ENCODE data around the gene TSHZ3.

TSHZ3 gene

DNA sequence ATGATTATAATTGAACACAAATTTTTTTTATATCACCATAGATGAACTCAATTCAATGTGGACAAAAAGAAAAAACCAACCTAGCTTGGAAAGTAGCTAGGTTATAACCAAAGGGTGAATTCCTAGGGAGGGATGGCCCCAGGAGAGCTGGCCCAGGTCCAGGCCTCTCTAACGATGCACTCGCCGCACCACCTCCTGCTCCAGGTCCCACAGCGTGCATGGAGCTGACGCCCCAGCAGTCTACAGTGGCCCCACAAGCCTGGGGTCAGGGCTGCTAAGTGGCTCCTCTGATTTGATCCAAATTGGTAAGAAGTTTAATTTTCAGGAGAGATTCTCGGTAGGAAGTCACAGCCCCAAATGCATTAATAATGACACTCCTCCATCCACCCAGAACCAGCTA is 48.8 kb downstream of the TSHZ3 start:
- H3K4me3 ChIP-seq (replicated peaks; ENCODE audit: low read depth, low read length): no peak overlapping the region
- no peak for TF ChIP-seq CTCF (IDR thresholded peaks at IDR 0.05; ENCODE audit: low read length, missing control alignments)
- no peak for DNase-seq (ENCODE audit: low read depth)

DNA sequence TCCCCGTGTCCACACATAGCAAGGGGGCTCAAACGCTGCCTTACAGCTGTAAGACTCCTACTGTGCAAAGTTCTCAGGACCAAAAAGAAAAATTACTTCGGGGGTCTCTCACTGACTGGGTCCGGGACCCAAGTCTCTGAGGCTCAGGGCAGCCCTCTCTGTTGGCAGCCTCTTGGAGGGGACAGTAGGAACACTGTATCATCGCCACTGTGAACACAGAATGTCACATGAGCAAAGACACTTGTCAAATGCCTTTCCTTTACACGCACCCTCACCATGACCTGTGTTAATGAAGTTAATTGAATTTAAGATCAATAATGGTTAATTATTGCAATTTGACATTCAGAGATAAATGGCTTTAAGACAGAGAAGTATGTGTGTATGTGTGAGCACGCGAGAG is 49.6 kb downstream of the TSHZ3 start:
- no peak for DNase-seq (ENCODE audit: low read depth)
- no peak for TF ChIP-seq CTCF (IDR thresholded peaks at IDR 0.05; ENCODE audit: low read length, missing control alignments)
- H3K4me3 ChIP-seq (replicated peaks; ENCODE audit: low read depth, low read length): no peak overlapping the region

GRCh38 chr19:31297991-31298390 is 51.2 kb downstream of the TSHZ3 start:
- no peak for DNase-seq (ENCODE audit: low read depth)
- TF ChIP-seq CTCF (IDR thresholded peaks at IDR 0.05; ENCODE audit: low read length, missing control alignments): no peak
- no peak overlapping the region for H3K4me3 ChIP-seq (replicated peaks; ENCODE audit: low read depth, low read length)

GRCh38 chr19:31296741-31297390 is 52.4 kb downstream of the TSHZ3 start:
- no peak for TF ChIP-seq CTCF (IDR thresholded peaks at IDR 0.05; ENCODE audit: low read length, missing control alignments)
- H3K4me3 ChIP-seq (replicated peaks; ENCODE audit: low read depth, low read length): no peak overlapping the region

DNA sequence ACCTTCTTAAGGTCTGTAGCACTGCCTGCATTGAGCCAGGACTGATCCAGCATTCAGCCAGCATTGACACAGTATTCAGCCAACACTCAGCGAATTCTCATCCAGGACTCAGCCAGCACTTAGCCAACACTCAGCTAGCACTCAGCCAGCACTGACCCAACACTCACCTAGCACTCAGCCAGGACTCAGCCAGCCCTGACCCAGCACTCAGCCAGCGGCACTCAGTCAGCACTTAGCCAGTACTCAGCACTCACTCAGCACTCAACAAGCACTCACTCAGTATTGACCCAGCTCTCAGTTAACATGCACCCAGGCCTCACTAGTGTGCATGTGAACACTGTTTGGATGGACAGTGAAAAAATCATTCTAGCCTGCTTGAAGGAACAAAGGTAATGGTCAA is 55.0 kb downstream of the TSHZ3 start:
- no peak for DNase-seq (ENCODE audit: low read depth)
- H3K4me3 ChIP-seq (replicated peaks; ENCODE audit: low read depth, low read length): no peak overlapping the region
- no peak for TF ChIP-seq CTCF (IDR thresholded peaks at IDR 0.05; ENCODE audit: low read length, missing control alignments)

More at GRCh38 chr19:31296741-31297390, 52.4 kb downstream of the TSHZ3 start:
- DNase-seq (ENCODE audit: low read depth): no peak

- no peak for TF ChIP-seq CTCF (IDR thresholded peaks at IDR 0.05; ENCODE audit: low read length, missing control alignments)
These were observed 56.5 kb downstream of the TSHZ3 start for GRCh38 chr19:31292639-31293185.

More at GRCh38 chr19:31292639-31293185, 56.5 kb downstream of the TSHZ3 start:
- no peak for DNase-seq (ENCODE audit: low read depth)
- H3K4me3 ChIP-seq (replicated peaks; ENCODE audit: low read depth, low read length): no peak overlapping the region

Data from fibroblast of pulmonary artery (primary cell).